HL-60 (cell line): ENCODE data around the gene CHID1.

Experiments used
- DNase-seq, 2 experiments: peaks; one replicate each; pipeline ENCODE4 v3.0.0-alpha.2; 2010 to 2020; ENCODE audit warnings: low read depth in 1 of 2, low spot score in 1 of 2
- H3K27ac ChIP-seq: fragments of 250-450 bp; sonication (Bioruptor Pico); replicated peaks from 2 replicates; pipeline ENCODE4 v1.5.1; 2020; ENCODE audit warnings: mild to moderate bottlenecking, moderate library complexity
- H3K27me3 ChIP-seq: fragments of 250-450 bp; sonication (Bioruptor Pico); 2 replicates; pipeline ENCODE4 v1.5.1; 2021; ENCODE audit warnings: mild to moderate bottlenecking, moderate library complexity; ENCODE audit not compliant: insufficient read depth, poor library complexity, severe bottlenecking
- H3K4me3 ChIP-seq: replicated peaks from 2 replicates; pipeline ENCODE4 v1.5.1; 2011; ENCODE audit warnings: mild to moderate bottlenecking, control low read depth, low read length; ENCODE audit not compliant: insufficient read depth
- GABPA ChIP-seq: IDR thresholded peaks from 2 replicates; pipeline ENCODE4 v1.6.1; 2012; ENCODE audit warnings: low read depth
- POLR2AphosphoS5 ChIP-seq: IDR thresholded peaks from 2 replicates; pipeline ENCODE4 v1.6.1; 2012; ENCODE audit warnings: low read depth
- SPI1 ChIP-seq: IDR thresholded peaks from 2 replicates; pipeline ENCODE4 v1.6.1; 2012; ENCODE audit warnings: low read depth, mild to moderate bottlenecking, borderline replicate concordance
- TF ChIP-seq, protein P1 (sequence below): IDR thresholded peaks from one replicate; pipeline ENCODE4 v1.5.1; 2011; ENCODE audit warnings: low read length, control low read depth, inconsistent platforms; ENCODE audit not compliant: insufficient read depth
- TF ChIP-seq, protein P2 (sequence below): IDR thresholded peaks from 2 replicates; pipeline ENCODE4 v1.6.1; 2012; ENCODE audit warnings: low read depth; ENCODE audit not compliant: insufficient replicate concordance

CHID1 gene

DNA sequence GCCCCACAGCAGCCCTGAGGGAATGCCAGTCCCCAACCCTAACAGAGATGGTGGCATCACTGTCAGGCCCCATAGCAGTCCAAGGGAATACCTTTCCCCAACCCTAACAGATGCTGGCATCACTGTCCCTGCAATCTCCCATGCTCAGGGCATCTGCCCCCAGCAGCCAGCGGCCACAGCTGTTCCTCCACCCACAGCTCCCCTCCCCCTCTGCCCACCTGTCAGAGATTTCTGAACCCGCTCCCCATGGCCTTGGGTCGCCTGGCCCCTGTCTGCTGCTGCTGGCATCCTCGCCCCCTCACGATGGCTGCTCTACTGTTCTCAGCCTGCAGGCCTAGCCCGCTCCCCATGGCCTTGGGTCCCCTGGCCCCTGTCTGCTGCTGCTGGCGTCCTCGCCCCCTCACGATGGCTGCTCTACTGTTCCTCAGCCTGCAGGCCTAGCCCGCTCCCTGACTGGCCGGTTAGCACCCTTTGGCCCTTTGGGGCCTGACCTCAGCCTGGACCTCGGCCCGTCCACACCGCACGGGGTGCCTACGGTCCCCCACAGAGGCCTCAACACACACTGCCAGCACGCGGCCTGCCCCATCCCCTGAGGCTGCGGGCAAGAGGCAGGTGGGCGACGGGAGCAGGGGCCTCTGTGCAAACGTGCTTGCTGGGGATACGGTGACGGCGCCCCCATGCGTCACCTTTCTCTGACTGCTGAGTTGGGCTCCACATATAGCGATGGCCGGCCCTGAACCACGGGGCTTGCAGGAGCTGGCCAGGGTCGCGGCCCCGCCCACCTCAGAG lies 20.7 kb downstream of the CHID1 start:
- no peaks in the 10 kb centered on the region for H3K27me3 ChIP-seq
- TF ChIP-seq SPI1 (no peak), GABPA (no peak), POLR2AphosphoS5 (no peak)
- TF ChIP-seq, protein P1, sequence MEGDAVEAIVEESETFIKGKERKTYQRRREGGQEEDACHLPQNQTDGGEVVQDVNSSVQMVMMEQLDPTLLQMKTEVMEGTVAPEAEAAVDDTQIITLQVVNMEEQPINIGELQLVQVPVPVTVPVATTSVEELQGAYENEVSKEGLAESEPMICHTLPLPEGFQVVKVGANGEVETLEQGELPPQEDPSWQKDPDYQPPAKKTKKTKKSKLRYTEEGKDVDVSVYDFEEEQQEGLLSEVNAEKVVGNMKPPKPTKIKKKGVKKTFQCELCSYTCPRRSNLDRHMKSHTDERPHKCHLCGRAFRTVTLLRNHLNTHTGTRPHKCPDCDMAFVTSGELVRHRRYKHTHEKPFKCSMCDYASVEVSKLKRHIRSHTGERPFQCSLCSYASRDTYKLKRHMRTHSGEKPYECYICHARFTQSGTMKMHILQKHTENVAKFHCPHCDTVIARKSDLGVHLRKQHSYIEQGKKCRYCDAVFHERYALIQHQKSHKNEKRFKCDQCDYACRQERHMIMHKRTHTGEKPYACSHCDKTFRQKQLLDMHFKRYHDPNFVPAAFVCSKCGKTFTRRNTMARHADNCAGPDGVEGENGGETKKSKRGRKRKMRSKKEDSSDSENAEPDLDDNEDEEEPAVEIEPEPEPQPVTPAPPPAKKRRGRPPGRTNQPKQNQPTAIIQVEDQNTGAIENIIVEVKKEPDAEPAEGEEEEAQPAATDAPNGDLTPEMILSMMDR: no peak
- TF ChIP-seq, protein P2, sequence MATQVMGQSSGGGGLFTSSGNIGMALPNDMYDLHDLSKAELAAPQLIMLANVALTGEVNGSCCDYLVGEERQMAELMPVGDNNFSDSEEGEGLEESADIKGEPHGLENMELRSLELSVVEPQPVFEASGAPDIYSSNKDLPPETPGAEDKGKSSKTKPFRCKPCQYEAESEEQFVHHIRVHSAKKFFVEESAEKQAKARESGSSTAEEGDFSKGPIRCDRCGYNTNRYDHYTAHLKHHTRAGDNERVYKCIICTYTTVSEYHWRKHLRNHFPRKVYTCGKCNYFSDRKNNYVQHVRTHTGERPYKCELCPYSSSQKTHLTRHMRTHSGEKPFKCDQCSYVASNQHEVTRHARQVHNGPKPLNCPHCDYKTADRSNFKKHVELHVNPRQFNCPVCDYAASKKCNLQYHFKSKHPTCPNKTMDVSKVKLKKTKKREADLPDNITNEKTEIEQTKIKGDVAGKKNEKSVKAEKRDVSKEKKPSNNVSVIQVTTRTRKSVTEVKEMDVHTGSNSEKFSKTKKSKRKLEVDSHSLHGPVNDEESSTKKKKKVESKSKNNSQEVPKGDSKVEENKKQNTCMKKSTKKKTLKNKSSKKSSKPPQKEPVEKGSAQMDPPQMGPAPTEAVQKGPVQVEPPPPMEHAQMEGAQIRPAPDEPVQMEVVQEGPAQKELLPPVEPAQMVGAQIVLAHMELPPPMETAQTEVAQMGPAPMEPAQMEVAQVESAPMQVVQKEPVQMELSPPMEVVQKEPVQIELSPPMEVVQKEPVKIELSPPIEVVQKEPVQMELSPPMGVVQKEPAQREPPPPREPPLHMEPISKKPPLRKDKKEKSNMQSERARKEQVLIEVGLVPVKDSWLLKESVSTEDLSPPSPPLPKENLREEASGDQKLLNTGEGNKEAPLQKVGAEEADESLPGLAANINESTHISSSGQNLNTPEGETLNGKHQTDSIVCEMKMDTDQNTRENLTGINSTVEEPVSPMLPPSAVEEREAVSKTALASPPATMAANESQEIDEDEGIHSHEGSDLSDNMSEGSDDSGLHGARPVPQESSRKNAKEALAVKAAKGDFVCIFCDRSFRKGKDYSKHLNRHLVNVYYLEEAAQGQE: no peak
- H3K27ac ChIP-seq: no peak overlapping the region
- no peak for DNase-seq
- H3K4me3 ChIP-seq: no peak overlapping the region

DNA sequence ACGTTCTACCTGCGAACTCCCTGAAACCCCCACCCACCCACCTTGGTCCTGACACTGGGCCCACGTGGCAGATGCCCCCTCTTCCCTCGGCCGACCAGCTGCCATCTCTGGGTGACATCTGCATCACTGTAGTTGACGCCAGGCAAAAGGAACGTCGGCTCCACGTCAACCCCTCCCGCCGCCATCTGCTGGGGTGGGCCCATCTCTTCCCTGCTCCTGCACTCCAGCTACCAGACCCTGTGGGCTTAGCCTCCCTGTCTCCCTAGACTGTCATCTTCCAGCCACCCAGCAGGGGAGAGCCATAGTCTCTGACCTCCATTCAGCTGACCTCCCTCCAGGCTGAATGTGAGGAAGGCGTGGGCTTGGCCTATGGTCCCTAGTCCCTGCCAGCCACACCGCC lies 21.4 kb downstream of the CHID1 start:
- Histone ChIP-seq H3K27me3 (no peaks in the 10 kb centered on the region), H3K4me3 (no peak overlapping the region), H3K27ac (no peak overlapping the region)
- TF ChIP-seq, protein P1: no peak
- TF ChIP-seq SPI1 (no peak), GABPA (no peak), POLR2AphosphoS5 (no peak)
- TF ChIP-seq, protein P2: no peak
- DNase-seq: no peak

DNA sequence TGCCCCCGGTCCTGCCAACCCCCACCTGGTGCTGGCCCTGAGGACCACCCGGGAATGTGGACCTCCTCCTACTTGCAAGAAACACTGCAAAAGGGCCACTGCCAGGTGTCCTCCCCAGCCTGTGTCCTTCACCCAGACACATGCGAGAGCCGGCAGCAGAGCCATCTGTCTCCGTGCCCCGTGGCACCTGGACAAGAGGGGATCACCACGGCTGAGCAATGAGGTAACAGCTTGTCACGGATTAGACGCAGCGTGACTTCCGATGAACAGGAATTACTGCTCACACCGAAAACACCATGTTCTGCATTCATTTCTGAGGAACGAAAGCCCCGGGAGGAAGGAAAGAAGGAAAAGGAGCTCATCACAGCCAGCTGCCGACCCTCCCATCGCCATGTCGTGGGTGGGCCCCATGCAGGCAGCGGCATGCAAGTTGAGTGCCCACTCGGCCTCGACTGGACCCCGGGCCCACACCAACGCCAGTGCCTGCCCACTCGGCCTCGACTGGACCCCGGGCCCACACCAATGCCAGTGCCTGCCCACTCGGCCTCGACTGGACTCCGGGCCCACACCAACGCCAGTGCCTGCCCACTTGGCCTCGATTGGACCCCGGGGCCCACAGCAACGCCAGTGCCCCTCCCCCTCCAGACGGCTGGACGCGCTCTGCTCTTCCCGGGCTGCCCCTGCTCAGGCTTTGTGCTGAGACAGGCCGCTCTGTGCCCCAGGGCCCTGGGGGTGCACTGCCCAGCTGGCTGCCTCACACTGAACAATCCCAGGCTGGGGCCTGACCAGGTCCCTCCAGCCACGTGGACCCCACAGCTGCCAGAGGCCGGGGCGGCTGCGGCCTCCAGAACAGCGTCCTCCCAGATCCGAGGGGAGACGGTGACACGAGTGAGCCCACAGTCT lies 22.0 kb downstream of the CHID1 start:
- Histone ChIP-seq H3K4me3 (no peak overlapping the region), H3K27ac (no peak overlapping the region), H3K27me3 (no peaks in the 10 kb centered on the region)
- no peak for DNase-seq
- TF ChIP-seq POLR2AphosphoS5 (no peak), GABPA (no peak), SPI1 (no peak)
- TF ChIP-seq, protein P1: no peak
- TF ChIP-seq, protein P2: no peak
